Ammon's horn (tissue), 1 donor: Measurements from ENCODE around the gene PLCB1.

Source experiments
- DNase-seq: peaks from one replicate; pipeline ENCODE4 v3.0.0-alpha.2; 2016; ENCODE audit warnings: low spot score

PLCB1 gene

GRCh38 chr20:8303651-8304050, 171.6 kb downstream of the PLCB1 start:
- DNase-seq = no peak

- DNase-seq = no peak
These were observed 172.2 kb downstream of the PLCB1 start for GRCh38 chr20:8304124-8304816.

GRCh38 chr20:8305449-8305978, 173.4 kb downstream of the PLCB1 start:
- DNase-seq = no peak

- DNase-seq = no peak
These were observed 174.9 kb downstream of the PLCB1 start for GRCh38 chr20:8306937-8307336.

GRCh38 chr20:8309634-8310033, 177.6 kb downstream of the PLCB1 start:
- peak; percentile 84 for DNase-seq

GRCh38 chr20:8310618-8311017, 178.6 kb downstream of the PLCB1 start:
- DNase-seq = no peak

GRCh38 chr20:8313073-8313472, 181.0 kb downstream of the PLCB1 start:
- DNase-seq = no peak

- no peak for DNase-seq
These were observed 183.8 kb downstream of the PLCB1 start for GRCh38 chr20:8315639-8316573.

- no peak for DNase-seq
These were observed 185.4 kb downstream of the PLCB1 start for GRCh38 chr20:8317448-8317847.

- DNase-seq = no peak
These were observed 187.0 kb downstream of the PLCB1 start for GRCh38 chr20:8318965-8319625.

GRCh38 chr20:8320306-8320705, 188.2 kb downstream of the PLCB1 start:
- no peak for DNase-seq

- DNase-seq = no peak
These were observed 188.9 kb downstream of the PLCB1 start for GRCh38 chr20:8321001-8321400.

GRCh38 chr20:8322662-8323217, 190.7 kb downstream of the PLCB1 start:
- no peak for DNase-seq

GRCh38 chr20:8326191-8326590, 194.1 kb downstream of the PLCB1 start:
- DNase-seq = no peak

GRCh38 chr20:8326899-8327298, 194.8 kb downstream of the PLCB1 start:
- no peak for DNase-seq

GRCh38 chr20:8328189-8328588, 196.1 kb downstream of the PLCB1 start:
- DNase-seq = no peak

GRCh38 chr20:8330319-8330784, 198.3 kb downstream of the PLCB1 start:
- DNase-seq = no peak

GRCh38 chr20:8330785-8331695, 199.0 kb downstream of the PLCB1 start:
- no peak for DNase-seq

- DNase-seq = peak; percentile 60
These were observed 199.8 kb downstream of the PLCB1 start for GRCh38 chr20:8331740-8332412.

- DNase-seq = no peak
These were observed 202.6 kb downstream of the PLCB1 start for GRCh38 chr20:8334641-8335040.
